Esophagus muscularis mucosa (tissue), 3 donors: ENCODE results near the gene MFSD1.

Experiments used
- CTCF ChIP-seq, 3 experiments: fragments of 200-600 bp in 2 of 3; fragments of 450-650 bp in 1 of 3; sonication (generic) in 2 of 3; IDR thresholded peaks; one replicate each; pipeline ENCODE4 v1.5.1; 2017 to 2019; ENCODE audit warnings: antibody characterized with exemption in 3 of 3, mild to moderate bottlenecking in 2 of 3, moderate library complexity in 1 of 3
- POLR2A ChIP-seq: fragments of 450-650 bp; IDR thresholded peaks from one replicate; pipeline ENCODE4 v1.6.1; 2017; ENCODE audit warnings: antibody characterized with exemption, moderate library complexity, mild to moderate bottlenecking, low read depth

DNA sequence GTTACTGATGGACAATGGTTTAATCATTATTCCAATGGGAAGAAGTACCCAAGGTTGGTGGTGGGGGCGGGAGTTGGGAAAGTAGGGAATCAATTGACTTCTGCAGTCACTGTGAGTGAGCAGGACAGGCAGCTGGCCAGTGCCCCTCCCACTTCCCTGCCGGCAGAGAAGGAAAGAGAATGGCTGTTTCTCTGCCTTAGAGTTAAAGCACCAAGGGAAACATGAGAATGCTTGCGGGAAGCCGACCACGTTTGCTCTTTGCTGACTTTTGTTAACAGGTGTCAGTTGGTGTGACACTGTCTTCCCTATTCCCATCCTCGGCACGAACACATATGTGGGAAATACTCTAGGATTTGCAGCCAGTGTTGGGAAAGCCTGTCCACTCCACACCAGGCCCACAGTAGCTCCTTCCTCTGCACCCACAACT lies 33.5 kb upstream of the MFSD1 start:
- TF ChIP-seq CTCF (IDR thresholded peaks at IDR 0.05), result no peak
- no peak for TF ChIP-seq POLR2A
